ENCODE measurements around the gene PTPRG. TPM values are rescaled to one million over a fixed set of nuclear protein-coding genes. Genes with fewer than 3 reads are reported as not detected.

Gene PTPRG
- total RNA-seq, 2 experiments from 2014 or later, result 0.24 to 0.37 TPM

GRCh38 chr3:62220616-62221015 lies 659.2 kb downstream of the PTPRG start:
- Mint-ChIP-seq H3K27ac (no peak overlapping the region), H3K9me3 (no peaks in the 10 kb centered on the region)
- intact Hi-C loops (cut with micrococcal nuclease), result no loop called here

GRCh38 chr3:62225051-62225450 lies 663.7 kb downstream of the PTPRG start:
- Mint-ChIP-seq H3K27ac (no peak overlapping the region), H3K4me3 (no peak overlapping the region), H3K27me3 (ENCODE audit: low read depth) (peaks cover 3% of the 10 kb centered on the region), H3K4me1 (ENCODE audit: low read depth) (no peaks in the 10 kb centered on the region), H3K9me3 (no peaks in the 10 kb centered on the region), H3K36me3 (ENCODE audit: low read depth) (no peaks in the 10 kb centered on the region)
- intact Hi-C loops (cut with micrococcal nuclease), result no loop called here
- no peak for DNase-seq
- CTCF ChIA-PET, result no interaction called here

More at GRCh38 chr3:62220616-62221015, 659.2 kb downstream of the PTPRG start:
- Mint-ChIP-seq H3K36me3 (ENCODE audit: low read depth) (no peaks in the 10 kb centered on the region), H3K4me1 (ENCODE audit: low read depth) (no peaks in the 10 kb centered on the region), H3K4me3 (no peak overlapping the region), H3K27me3 (ENCODE audit: low read depth) (no peaks in the 10 kb centered on the region)
- no peak for DNase-seq
- CTCF ChIA-PET, result no interaction called here

- intact Hi-C loops (cut with micrococcal nuclease), result no loop called here
- Mint-ChIP-seq H3K4me3 (no peak overlapping the region), H3K9me3 (no peaks in the 10 kb centered on the region), H3K4me1 (ENCODE audit: low read depth) (no peaks in the 10 kb centered on the region), H3K36me3 (ENCODE audit: low read depth) (no peaks in the 10 kb centered on the region), H3K27ac (no peak overlapping the region), H3K27me3 (ENCODE audit: low read depth) (peaks cover 3% of the 10 kb centered on the region)
- CTCF ChIA-PET, result no interaction called here
- DNase-seq, result no peak
Measured at GRCh38 chr3:62226601-62227339, 665.4 kb downstream of the PTPRG start.

GRCh38 chr3:62228467-62228866 lies 667.1 kb downstream of the PTPRG start:
- Mint-ChIP-seq H3K4me3 (no peak overlapping the region), H3K9me3 (no peaks in the 10 kb centered on the region), H3K4me1 (ENCODE audit: low read depth) (no peaks in the 10 kb centered on the region), H3K27me3 (ENCODE audit: low read depth) (peaks cover 5% of the 10 kb centered on the region), H3K27ac (no peak overlapping the region), H3K36me3 (ENCODE audit: low read depth) (no peaks in the 10 kb centered on the region)
- DNase-seq, result no peak
- CTCF ChIA-PET, result no interaction called here
- intact Hi-C loops (cut with micrococcal nuclease), result no loop called here

GRCh38 chr3:62229211-62229610 lies 667.8 kb downstream of the PTPRG start:
- Mint-ChIP-seq H3K27ac (no peak overlapping the region), H3K4me3 (no peak overlapping the region), H3K9me3 (no peaks in the 10 kb centered on the region), H3K4me1 (ENCODE audit: low read depth) (no peaks in the 10 kb centered on the region), H3K36me3 (ENCODE audit: low read depth) (no peaks in the 10 kb centered on the region), H3K27me3 (ENCODE audit: low read depth) (peaks cover 5% of the 10 kb centered on the region)
- CTCF ChIA-PET, result no interaction called here
- no peak for DNase-seq
- intact Hi-C loops (cut with micrococcal nuclease), result no loop called here

GRCh38 chr3:62229908-62230307 lies 668.5 kb downstream of the PTPRG start:
- no peaks in the 10 kb centered on the region for H3K4me1 Mint-ChIP-seq (ENCODE audit: low read depth)

GRCh38 chr3:62233065-62233464 lies 671.7 kb downstream of the PTPRG start:
- Mint-ChIP-seq H3K4me3 (no peak overlapping the region), H3K27me3 (ENCODE audit: low read depth) (peaks cover 5% of the 10 kb centered on the region), H3K27ac (no peak overlapping the region), H3K4me1 (ENCODE audit: low read depth) (no peaks in the 10 kb centered on the region), H3K9me3 (no peaks in the 10 kb centered on the region), H3K36me3 (ENCODE audit: low read depth) (no peaks in the 10 kb centered on the region)
- CTCF ChIA-PET, result no interaction called here
- intact Hi-C loops (cut with micrococcal nuclease), result no loop called here
- no peak for DNase-seq

More at GRCh38 chr3:62229908-62230307, 668.5 kb downstream of the PTPRG start:
- no peak overlapping the region for H3K27ac Mint-ChIP-seq
- no peaks in the 10 kb centered on the region for H3K36me3 Mint-ChIP-seq (ENCODE audit: low read depth)
- CTCF ChIA-PET, result no interaction called here
- no peaks in the 10 kb centered on the region for H3K9me3 Mint-ChIP-seq
- no peak for DNase-seq
- H3K27me3 Mint-ChIP-seq (ENCODE audit: low read depth), result peaks cover 5% of the 10 kb centered on the region
- no peak overlapping the region for H3K4me3 Mint-ChIP-seq
- intact Hi-C loops (cut with micrococcal nuclease), result no loop called here

GRCh38 chr3:62236016-62236415 lies 674.6 kb downstream of the PTPRG start:
- peaks cover 5% of the 10 kb centered on the region for H3K27me3 Mint-ChIP-seq (ENCODE audit: low read depth)
- intact Hi-C loops (cut with micrococcal nuclease), result no loop called here
- no peak for DNase-seq
- H3K4me1 Mint-ChIP-seq (ENCODE audit: low read depth), result no peaks in the 10 kb centered on the region
- CTCF ChIA-PET, result no interaction called here
- H3K9me3 Mint-ChIP-seq, result no peaks in the 10 kb centered on the region
- no peak overlapping the region for H3K27ac Mint-ChIP-seq
- H3K36me3 Mint-ChIP-seq (ENCODE audit: low read depth), result no peaks in the 10 kb centered on the region
- no peak overlapping the region for H3K4me3 Mint-ChIP-seq

- no peak overlapping the region for H3K27ac Mint-ChIP-seq
- no peak overlapping the region for H3K4me3 Mint-ChIP-seq
- no peak for DNase-seq
- no peaks in the 10 kb centered on the region for H3K9me3 Mint-ChIP-seq
- CTCF ChIA-PET, result no interaction called here
- intact Hi-C loops (cut with micrococcal nuclease), result no loop called here
- peaks cover 7% of the 10 kb centered on the region for H3K27me3 Mint-ChIP-seq (ENCODE audit: low read depth)
- no peaks in the 10 kb centered on the region for H3K4me1 Mint-ChIP-seq (ENCODE audit: low read depth)
- H3K36me3 Mint-ChIP-seq (ENCODE audit: low read depth), result no peaks in the 10 kb centered on the region
Measured at GRCh38 chr3:62237286-62237948, 676.0 kb downstream of the PTPRG start.

GRCh38 chr3:62238003-62238402 lies 676.6 kb downstream of the PTPRG start:
- no peak for DNase-seq
- no peak overlapping the region for H3K4me3 Mint-ChIP-seq
- no peak overlapping the region for H3K27ac Mint-ChIP-seq
- no peaks in the 10 kb centered on the region for H3K4me1 Mint-ChIP-seq (ENCODE audit: low read depth)
- CTCF ChIA-PET, result no interaction called here
- peaks cover 7% of the 10 kb centered on the region for H3K27me3 Mint-ChIP-seq (ENCODE audit: low read depth)
- intact Hi-C loops (cut with micrococcal nuclease), result no loop called here
- no peaks in the 10 kb centered on the region for H3K36me3 Mint-ChIP-seq (ENCODE audit: low read depth)
- H3K9me3 Mint-ChIP-seq, result no peaks in the 10 kb centered on the region

GRCh38 chr3:62238431-62238830 lies 677.1 kb downstream of the PTPRG start:
- CTCF ChIA-PET, result no interaction called here
- Mint-ChIP-seq H3K27ac (no peak overlapping the region), H3K36me3 (ENCODE audit: low read depth) (no peaks in the 10 kb centered on the region), H3K9me3 (no peaks in the 10 kb centered on the region), H3K4me3 (no peak overlapping the region), H3K27me3 (ENCODE audit: low read depth) (peaks cover 5% of the 10 kb centered on the region), H3K4me1 (ENCODE audit: low read depth) (no peaks in the 10 kb centered on the region)
- no peak for DNase-seq
- intact Hi-C loops (cut with micrococcal nuclease), result no loop called here

- Mint-ChIP-seq H3K27me3 (ENCODE audit: low read depth) (peaks cover 10% of the 10 kb centered on the region), H3K27ac (no peak overlapping the region), H3K36me3 (ENCODE audit: low read depth) (no peaks in the 10 kb centered on the region), H3K4me1 (ENCODE audit: low read depth) (no peaks in the 10 kb centered on the region), H3K4me3 (no peak overlapping the region), H3K9me3 (no peaks in the 10 kb centered on the region)
- intact Hi-C loops (cut with micrococcal nuclease), result no loop called here
- CTCF ChIA-PET, result no interaction called here
- DNase-seq, result no peak
Measured at GRCh38 chr3:62241279-62241678, 679.9 kb downstream of the PTPRG start.

GRCh38 chr3:62242831-62243509 lies 681.6 kb downstream of the PTPRG start:
- Mint-ChIP-seq H3K4me1 (ENCODE audit: low read depth) (no peaks in the 10 kb centered on the region), H3K27ac (no peak overlapping the region), H3K4me3 (no peak overlapping the region), H3K27me3 (ENCODE audit: low read depth) (peaks cover 12% of the 10 kb centered on the region), H3K9me3 (no peaks in the 10 kb centered on the region), H3K36me3 (ENCODE audit: low read depth) (no peaks in the 10 kb centered on the region)
- DNase-seq, result no peak
- CTCF ChIA-PET, result no interaction called here
- intact Hi-C loops (cut with micrococcal nuclease), result no loop called here
